ENCODE data around the gene ITFG1.

- TF ChIP-seq, protein P1, sequence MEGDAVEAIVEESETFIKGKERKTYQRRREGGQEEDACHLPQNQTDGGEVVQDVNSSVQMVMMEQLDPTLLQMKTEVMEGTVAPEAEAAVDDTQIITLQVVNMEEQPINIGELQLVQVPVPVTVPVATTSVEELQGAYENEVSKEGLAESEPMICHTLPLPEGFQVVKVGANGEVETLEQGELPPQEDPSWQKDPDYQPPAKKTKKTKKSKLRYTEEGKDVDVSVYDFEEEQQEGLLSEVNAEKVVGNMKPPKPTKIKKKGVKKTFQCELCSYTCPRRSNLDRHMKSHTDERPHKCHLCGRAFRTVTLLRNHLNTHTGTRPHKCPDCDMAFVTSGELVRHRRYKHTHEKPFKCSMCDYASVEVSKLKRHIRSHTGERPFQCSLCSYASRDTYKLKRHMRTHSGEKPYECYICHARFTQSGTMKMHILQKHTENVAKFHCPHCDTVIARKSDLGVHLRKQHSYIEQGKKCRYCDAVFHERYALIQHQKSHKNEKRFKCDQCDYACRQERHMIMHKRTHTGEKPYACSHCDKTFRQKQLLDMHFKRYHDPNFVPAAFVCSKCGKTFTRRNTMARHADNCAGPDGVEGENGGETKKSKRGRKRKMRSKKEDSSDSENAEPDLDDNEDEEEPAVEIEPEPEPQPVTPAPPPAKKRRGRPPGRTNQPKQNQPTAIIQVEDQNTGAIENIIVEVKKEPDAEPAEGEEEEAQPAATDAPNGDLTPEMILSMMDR (conservative IDR thresholded peaks at IDR 0.05; ENCODE audit: low read length), result no peak
- TF ChIP-seq EZH2phosphoT487 (IDR thresholded peaks at IDR 0.05; ENCODE audit: borderline replicate concordance), result no peak
These were observed 300.4 kb downstream of the ITFG1 start for GRCh38 chr16:47160422-47160821.

Data from Loucy (cell line).